Subcutaneous preadipocyte (primary cell): ENCODE results near the gene KRTDAP. TPM values are rescaled to one million over a fixed set of nuclear protein-coding genes. Genes with fewer than 3 reads are reported as not detected.

ENCODE experiments used
- total RNA-seq: library from RNA; depleted of rRNA; stranded (reverse); fragments of >200 nt; gene quantifications from 2 replicates; pipeline ENCODE4 v1.2.3, GENCODE V29; 2012

Gene KRTDAP, protein sequence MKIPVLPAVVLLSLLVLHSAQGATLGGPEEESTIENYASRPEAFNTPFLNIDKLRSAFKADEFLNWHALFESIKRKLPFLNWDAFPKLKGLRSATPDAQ
- not detected in 2 replicates for total RNA-seq

DNA sequence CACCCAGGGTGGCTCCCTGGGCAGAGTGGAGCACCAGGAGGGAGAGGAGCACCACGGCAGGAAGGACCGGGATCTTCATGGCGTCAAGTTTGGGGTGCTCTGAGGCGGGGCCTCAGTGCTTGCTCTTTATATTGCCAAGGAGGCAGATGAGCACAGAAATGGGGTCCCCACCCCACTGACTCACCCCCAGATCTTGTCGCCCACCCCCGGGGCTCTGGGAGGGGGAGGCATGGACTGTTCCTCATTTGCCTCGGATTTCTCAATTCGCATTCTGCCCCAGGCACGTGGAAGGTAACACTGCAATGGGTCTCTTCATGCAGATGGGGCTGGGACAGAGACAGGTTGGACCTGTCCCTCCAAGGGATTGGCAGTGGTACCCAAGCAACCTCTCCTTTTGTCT, at the start of gene KRTDAP:
Gene KRTDAP, minus strand, starts transcription at position 101 of the 400 bp plus-strand sequence. Its CDS starts 22 bp downstream, at position 79.

DNA sequence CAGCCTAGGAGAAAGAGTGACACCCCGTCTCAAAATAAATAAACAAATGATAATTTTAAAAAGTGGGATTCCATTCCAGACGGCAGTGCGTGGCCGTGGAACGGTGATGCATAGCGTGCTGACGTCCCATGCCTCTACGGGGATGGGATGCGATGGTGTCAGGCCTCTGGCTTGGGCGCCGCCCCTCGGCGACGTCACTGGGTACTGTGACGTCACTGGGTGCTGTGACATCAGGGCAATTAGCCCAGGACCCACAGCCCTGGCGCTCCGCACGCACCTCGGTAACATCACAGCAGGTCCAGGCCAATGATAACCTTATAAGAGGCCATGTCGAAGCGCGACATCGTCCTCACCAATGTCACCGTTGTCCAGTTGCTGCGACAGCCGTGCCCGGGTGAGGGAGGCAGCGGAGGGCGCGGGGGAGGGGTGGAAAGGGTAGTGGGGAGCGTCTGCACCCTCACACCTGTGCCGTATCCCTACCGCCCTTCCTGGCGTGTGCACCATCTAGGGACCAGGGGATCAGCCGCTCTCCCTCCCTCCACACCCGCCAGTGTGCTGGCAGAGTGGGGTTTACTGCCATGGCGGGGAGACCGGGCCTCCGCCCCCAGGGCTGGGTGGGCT, 43.0 kb upstream of the KRTDAP start, which contains the start of gene GAPDHS:
Gene GAPDHS, plus strand, starts transcription at position 256 of the 621 bp plus-strand sequence. Its CDS starts 72 bp downstream, at position 328.

DNA sequence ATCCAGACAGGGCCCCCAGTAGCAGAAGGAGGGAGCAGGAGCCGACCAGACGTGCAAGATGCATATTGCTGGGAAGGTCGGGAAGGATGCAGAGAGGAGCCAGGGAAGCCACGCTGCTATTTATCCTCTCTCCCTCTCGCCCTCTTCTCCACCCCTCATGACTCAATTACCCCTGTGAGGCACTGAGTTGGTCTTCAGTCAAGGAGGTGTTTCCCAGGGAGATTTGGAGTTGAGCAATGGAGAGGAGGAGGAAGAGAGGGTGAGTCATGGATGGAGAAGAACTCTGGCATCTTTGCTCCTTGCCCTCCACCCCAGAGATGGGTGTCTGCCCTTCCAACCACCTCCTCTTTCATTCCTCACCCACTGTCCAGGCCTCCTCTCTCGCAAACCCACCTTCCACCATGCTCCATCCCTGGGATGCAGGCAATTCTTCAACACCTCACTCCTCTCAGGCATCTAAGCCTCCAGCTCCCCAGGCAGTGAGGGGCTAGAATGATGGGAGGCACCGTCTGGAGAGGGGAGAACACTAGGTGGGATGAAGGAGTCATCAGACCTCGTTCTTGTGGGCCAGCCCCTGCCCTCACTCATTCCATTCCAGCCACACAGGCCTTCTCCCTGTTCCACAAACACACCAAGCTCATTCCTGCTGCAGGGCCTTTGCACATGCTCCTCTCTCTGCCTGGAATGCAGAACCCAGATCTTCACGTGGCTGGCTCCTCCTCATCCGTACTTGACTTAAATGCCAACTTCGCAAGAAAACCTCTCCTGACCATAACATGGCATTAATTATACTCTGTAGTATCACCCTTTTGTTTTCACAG, 38.2 kb upstream of the KRTDAP start, which contains the start of gene SBSN:
Gene SBSN, minus strand, starts transcription at position 94 of the 821 bp plus-strand sequence. Its CDS starts 30 bp downstream, at position 64.

DNA sequence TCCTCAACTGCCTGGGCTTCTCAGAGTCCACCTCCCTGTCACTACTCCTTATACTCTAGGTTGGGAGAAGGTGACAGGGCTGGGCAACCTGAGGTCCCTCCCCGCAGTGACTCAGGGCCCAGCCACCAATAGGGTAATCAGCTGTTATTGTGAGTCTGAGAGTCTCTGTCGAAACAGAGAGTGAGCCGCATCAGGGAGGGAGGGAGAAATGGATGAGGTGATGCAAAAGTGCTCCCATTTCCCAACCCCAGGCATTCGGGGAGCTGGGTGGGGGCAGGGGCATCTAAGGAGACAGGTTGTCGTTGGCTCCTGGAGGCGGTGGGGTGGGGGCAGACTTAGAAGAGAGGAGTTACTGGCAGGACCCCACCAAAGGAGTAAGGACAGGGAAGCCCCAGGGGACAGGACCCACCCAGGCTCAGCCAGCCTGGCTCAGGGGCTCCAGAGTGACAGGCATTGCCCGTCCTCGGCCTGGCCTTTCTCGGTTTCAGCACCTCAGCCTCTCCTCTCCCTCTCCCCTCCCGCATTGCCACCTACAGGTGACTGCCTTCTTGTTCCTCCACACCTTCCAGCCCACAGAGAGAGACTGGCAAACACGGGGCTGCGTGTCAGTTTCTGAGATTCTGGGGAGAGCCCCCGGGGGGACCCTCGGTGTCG, 23.5 kb upstream of the KRTDAP start, which contains the start of gene DMKN:
Gene DMKN, minus strand, starts transcription at position 22 of the 654 bp plus-strand sequence. CDS start 174 bp downstream, outside the sequence.

DNA sequence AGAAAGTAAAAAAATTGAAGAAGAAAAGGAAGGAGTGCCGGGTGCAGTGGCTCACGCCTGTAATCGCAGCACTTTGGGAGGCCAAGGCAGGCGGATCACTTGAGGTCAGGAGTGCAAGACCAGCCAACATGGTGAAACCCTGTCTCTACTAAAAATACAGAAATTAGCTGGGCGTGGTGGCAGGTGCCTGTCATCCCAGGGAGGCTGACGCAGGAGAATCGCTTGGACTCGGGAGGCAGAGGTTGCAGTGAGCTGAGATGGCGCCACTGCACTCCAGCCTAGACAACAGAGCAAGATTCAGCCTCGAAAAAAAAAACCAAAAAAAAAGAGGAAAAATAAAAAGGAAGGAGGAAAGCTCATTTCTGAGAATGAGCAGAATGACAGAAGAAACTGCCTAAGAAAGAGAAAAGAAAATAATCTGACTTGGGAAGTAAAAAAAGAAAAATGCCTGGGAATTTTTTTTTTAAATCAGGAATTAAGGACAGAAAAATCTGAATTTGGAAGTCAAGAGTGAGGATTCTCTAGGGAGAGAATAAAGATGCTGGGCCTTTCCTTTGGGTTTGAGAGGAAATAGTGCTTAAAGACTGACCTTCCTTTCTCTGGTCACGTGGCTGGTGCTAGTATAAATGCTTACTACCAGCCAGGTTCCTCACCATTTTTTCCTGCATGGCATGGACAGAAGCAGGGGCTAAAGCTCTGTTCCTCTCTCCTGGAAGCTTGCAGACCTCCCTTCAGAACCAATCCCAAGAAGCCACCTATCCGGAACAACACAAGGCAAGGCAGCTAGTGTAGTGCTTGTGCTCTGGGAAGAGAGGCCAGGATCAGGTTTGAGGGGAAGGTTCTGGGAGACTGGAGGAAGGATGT, 42.4 kb downstream of the KRTDAP start, which contains the start of gene FFAR2:
Gene FFAR2, plus strand, starts transcription at position 652 of the 864 bp plus-strand sequence. CDS start 1,458 bp downstream, outside the sequence.

Other genes starting within 250 kb of the KRTDAP start
- gene LSR, start 241.5 kb downstream of the KRTDAP start, total RNA-seq, result 0.73 and 0.98 TPM in 2 replicates
- gene USF2, start 221.5 kb downstream of the KRTDAP start, total RNA-seq, result 53.6 and 59.4 TPM in 2 replicates
- not detected in 2 replicates for gene HAMP, start 207.9 kb downstream of the KRTDAP start, total RNA-seq
- gene MAG, start 198.3 kb downstream of the KRTDAP start, total RNA-seq, result 0.59 TPM in 1 of 2 replicates, not detected in the other
- 1.4 TPM in 1 of 2 replicates, not detected in the other for gene CD22, start 161.3 kb downstream of the KRTDAP start, total RNA-seq
- gene FFAR1, start 142.6 kb downstream of the KRTDAP start, total RNA-seq, result not detected in 2 replicates
- gene FFAR3, start 132.0 kb downstream of the KRTDAP start, total RNA-seq, result not detected in 2 replicates
- gene GPR42, start 119.4 kb downstream of the KRTDAP start, total RNA-seq, result not detected in 2 replicates
- gene FFAR2, start 42.2 kb downstream of the KRTDAP start, total RNA-seq, result not detected in 2 replicates
- gene DMKN, start 23.2 kb upstream of the KRTDAP start, total RNA-seq, result 8.2 and 23.1 TPM in 2 replicates
- 4.3 and 13.6 TPM in 2 replicates for gene SBSN, start 37.8 kb upstream of the KRTDAP start, total RNA-seq
- under 0.01 TPM in 1 of 2 replicates, not detected in the other for gene GAPDHS, start 43.0 kb upstream of the KRTDAP start, total RNA-seq
- gene TMEM147, start 55.2 kb upstream of the KRTDAP start, total RNA-seq, result 85.2 and 116 TPM in 2 replicates
- gene ATP4A, start 73.2 kb upstream of the KRTDAP start, total RNA-seq, result not detected in 2 replicates
- not detected in 2 replicates for gene PMIS2, start 95.7 kb upstream of the KRTDAP start, total RNA-seq
- gene HAUS5, start 122.3 kb upstream of the KRTDAP start, total RNA-seq, result 6.6 and 12.5 TPM in 2 replicates
- 42.0 and 43.0 TPM in 2 replicates for gene RBM42, start 138.6 kb upstream of the KRTDAP start, total RNA-seq
- 0.37 and 0.39 TPM in 2 replicates for gene ETV2, start 151.3 kb upstream of the KRTDAP start, total RNA-seq
- 156 and 265 TPM in 2 replicates for gene COX6B1, start 157.9 kb upstream of the KRTDAP start, total RNA-seq
- gene UPK1A, start 176.1 kb upstream of the KRTDAP start, total RNA-seq, result not detected in 2 replicates
- gene ZBTB32, start 214.1 kb upstream of the KRTDAP start, total RNA-seq, result not detected in 2 replicates
- gene KMT2B, start 227.5 kb upstream of the KRTDAP start, total RNA-seq, result 7.3 and 7.8 TPM in 2 replicates